GM12873 (cell line): Measurements from ENCODE around the gene RALGPS1.

Experiments used
- TF ChIP-seq, protein P1 (sequence below): IDR thresholded peaks from 2 replicates; pipeline ENCODE4 v1.5.1; 2012; ENCODE audit warnings: low read depth, mild to moderate bottlenecking, moderate library complexity, low read length, control low read depth; ENCODE audit not compliant: insufficient read depth; ENCODE audit errors: missing control alignments

RALGPS1 gene

DNA sequence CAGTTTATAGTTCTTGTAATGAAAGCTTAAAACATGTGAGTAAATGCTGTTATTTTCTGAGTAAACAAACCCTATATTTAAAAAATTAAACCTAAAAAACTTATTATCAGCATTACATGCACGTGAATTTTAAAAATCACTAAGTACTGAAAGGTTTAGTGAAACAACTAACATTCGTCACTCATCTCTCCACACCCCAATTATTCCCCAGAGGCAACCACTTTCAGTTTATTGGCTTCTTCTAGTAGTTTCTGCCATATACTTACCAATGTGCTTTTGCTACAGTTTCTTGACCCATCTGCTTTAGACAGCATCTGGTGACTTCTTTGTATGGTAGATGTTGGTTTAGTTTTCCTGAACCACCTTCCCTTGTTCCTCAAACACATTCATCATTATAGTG lies 149.8 kb downstream of the RALGPS1 start:
- TF ChIP-seq, protein P1, sequence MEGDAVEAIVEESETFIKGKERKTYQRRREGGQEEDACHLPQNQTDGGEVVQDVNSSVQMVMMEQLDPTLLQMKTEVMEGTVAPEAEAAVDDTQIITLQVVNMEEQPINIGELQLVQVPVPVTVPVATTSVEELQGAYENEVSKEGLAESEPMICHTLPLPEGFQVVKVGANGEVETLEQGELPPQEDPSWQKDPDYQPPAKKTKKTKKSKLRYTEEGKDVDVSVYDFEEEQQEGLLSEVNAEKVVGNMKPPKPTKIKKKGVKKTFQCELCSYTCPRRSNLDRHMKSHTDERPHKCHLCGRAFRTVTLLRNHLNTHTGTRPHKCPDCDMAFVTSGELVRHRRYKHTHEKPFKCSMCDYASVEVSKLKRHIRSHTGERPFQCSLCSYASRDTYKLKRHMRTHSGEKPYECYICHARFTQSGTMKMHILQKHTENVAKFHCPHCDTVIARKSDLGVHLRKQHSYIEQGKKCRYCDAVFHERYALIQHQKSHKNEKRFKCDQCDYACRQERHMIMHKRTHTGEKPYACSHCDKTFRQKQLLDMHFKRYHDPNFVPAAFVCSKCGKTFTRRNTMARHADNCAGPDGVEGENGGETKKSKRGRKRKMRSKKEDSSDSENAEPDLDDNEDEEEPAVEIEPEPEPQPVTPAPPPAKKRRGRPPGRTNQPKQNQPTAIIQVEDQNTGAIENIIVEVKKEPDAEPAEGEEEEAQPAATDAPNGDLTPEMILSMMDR = no peak

DNA sequence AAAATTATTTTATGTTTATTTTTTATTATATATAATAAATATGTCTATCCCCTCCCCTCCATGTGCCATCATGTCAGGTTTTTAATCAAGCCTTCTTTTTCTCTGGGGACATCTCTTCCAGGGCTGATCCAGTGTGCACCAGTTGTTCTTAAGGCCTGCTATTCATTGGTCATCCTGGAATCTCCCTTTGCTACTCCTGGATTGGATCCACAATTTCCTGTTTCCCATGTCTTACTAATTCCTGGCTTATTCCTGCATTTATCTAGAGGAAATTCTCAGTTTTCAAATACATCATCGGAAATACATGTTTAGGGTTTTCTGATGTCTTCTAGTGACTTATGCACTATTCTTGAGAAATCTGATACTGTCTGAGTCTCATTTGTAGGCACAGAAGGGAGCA lies 151.0 kb downstream of the RALGPS1 start:
- TF ChIP-seq, protein P1 = no peak

DNA sequence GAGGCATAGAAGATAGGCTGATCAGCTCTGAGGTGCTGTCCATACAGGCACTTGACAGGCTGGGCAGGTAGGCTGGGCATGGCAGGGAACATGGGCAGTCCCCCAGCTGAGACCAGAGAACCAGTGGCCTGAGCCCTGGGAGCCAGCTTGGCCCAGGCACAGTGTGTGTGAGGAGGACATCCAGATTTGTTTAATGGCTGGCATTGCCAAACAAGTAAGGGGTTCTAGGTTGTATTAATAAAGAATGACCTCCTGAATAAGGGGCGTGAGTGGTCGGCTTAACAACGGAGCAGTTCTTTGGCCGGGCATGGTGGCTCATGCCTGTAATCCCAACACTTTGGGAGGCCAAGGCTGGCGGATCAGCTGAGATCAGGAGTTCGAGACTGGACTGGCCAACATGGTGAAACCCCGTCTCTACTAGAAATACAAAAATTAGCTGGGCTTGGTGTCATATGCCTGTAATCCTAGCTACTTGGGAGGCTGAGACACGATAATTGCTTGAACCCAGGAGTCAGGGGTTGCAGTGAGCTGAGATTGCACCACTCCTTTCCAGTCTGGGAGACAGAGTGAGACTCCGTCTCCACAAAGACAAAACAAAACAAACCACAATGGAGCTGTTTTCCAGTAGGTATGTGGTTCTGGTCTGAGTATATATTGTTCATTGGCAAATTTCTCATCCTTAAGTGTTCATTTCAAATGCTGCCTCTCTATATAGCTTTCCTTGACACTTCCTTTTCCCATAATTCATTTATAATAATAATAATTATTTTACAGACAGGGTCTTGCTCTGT lies 151.7 kb downstream of the RALGPS1 start:
- TF ChIP-seq, protein P1 = no peak

DNA sequence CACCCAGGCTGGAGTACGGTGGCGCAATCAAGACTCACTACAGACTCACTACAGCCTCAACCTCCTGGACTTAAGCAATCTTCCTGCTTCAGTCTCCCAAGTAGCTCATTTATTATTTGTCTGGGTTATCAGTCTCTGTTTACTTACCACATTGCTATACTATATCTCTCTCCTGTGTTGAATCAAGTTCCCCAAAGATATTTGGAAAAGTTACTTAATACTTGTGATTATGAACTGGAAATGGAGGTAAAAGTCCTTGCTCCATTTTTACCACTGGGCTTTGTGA lies 152.2 kb downstream of the RALGPS1 start:
- TF ChIP-seq, protein P1 = no peak

DNA sequence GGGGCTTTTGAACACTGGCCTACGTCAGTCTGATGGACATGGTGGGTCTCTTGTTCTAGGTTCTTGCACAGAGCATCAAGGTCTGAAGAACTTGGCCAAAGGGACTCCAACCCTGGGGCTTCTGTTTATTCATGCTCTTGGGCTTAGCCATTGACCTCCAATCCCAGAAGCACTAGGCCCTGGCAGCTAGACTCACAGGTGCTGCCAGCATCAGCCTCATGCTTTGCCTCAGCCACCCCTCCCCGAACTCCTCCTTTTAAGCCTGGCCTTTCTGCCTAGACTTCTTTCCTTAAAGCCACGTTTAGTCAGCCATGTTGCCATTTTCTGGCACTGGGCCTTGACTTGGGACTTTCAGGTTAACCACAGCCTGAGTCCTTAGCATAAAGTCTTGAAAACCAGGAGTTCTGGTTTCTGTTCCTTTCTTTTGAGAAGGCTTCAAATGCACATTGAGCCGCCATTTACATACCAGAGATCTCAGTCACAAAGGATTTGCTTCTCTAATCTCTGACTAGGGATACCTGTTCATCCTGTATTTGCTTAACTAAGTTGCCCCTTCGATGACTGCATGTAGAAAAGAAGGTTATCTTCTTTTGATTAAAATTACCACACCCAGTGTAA lies 153.1 kb downstream of the RALGPS1 start:
- TF ChIP-seq, protein P1 = no peak

DNA sequence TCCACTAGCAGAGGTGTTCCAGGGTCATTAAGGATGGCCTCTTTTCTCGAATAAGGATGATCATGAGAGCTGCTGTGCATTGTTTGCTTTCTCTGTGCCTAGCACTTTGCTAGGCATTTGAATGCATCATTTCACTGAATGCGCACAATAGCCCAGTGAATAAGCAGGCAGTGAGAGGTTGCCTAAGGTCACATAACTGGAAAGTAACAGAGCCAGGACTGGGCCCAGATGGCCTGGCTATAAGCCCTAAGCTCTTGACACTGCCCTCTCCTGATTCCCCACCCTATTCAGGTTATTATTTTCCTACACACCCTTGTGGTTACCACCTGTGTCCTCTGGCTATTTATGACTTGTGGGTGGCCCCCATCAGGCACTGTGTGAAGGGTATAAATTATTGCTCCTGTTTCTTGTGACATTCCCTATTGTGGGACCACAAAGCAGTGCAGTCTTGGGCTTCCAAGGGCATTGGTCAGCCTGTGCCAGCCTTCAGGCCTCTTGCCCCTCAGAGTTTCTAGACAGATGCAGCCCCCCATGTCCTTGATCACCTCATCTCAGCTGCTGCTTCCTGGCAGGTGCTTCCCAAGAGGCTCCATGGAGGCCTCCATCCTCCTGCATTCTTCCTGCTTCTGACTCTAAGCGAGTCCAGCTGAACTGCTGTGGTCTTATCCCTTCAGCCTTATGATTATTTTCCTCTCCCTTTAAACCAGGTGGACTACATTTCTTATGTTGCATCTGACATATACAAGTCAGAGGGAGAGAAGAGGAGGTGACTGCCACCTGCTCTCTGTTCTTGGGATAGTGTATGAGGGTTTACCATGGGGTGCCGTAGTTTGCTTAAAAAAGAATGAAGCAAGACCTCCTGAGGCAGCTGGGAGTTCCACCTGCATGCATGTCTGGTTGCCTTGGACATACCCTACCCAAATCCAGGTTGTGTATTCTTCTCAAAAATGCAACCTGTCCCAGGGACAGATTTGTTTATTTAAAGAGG lies 160.3 kb downstream of the RALGPS1 start:
- TF ChIP-seq, protein P1 = no peak
